HG02852 (cell line): ENCODE measurements around the gene UBL4B.

Experiments
- ATAC-seq: cut with Tn5 transposase; IDR thresholded peaks from one replicate; pipeline ENCODE4 v1.9.1; 2021; ENCODE audit warnings: mild to moderate bottlenecking, moderate library complexity; ENCODE audit not compliant: unreplicated experiment

The UBL4B gene

GRCh38 chr1:110112656-110113055 lies 413 bp downstream of the UBL4B start:
- no peak for ATAC-seq

GRCh38 chr1:110113551-110113950 lies 1.3 kb downstream of the UBL4B start:
- ATAC-seq, result no peak

GRCh38 chr1:110114173-110114572 lies 1.9 kb downstream of the UBL4B start:
- ATAC-seq, result no peak

GRCh38 chr1:110114784-110115183 lies 2.5 kb downstream of the UBL4B start:
- no peak for ATAC-seq

- ATAC-seq, result no peak
Observed at GRCh38 chr1:110118636-110119396, 6.6 kb downstream of the UBL4B start.

- no peak for ATAC-seq
Observed at GRCh38 chr1:110119843-110120242, 7.6 kb downstream of the UBL4B start.

- no peak for ATAC-seq
Observed at GRCh38 chr1:110120960-110121561, 8.8 kb downstream of the UBL4B start.

- no peak for ATAC-seq
Observed at GRCh38 chr1:110123224-110123623, 11.0 kb downstream of the UBL4B start.

GRCh38 chr1:110125810-110126209 lies 13.6 kb downstream of the UBL4B start:
- no peak for ATAC-seq

- no peak for ATAC-seq
Observed at GRCh38 chr1:110130113-110130591, 17.9 kb downstream of the UBL4B start.

- no peak for ATAC-seq
Observed at GRCh38 chr1:110130989-110131388, 18.7 kb downstream of the UBL4B start.

GRCh38 chr1:110132682-110133081 lies 20.4 kb downstream of the UBL4B start:
- no peak for ATAC-seq

- no peak for ATAC-seq
Observed at GRCh38 chr1:110133436-110133835, 21.2 kb downstream of the UBL4B start.

GRCh38 chr1:110134050-110134595 lies 21.9 kb downstream of the UBL4B start:
- ATAC-seq, result no peak

GRCh38 chr1:110135246-110135645 lies 23.0 kb downstream of the UBL4B start:
- no peak for ATAC-seq

GRCh38 chr1:110135666-110136065 lies 23.4 kb downstream of the UBL4B start:
- no peak for ATAC-seq

GRCh38 chr1:110136911-110137310 lies 24.7 kb downstream of the UBL4B start:
- no peak for ATAC-seq

- ATAC-seq, result no peak
Observed at GRCh38 chr1:110138956-110139355, 26.7 kb downstream of the UBL4B start.

GRCh38 chr1:110144366-110144765 lies 32.1 kb downstream of the UBL4B start:
- no peak for ATAC-seq

- no peak for ATAC-seq
Observed at GRCh38 chr1:110148961-110149360, 36.7 kb downstream of the UBL4B start.

GRCh38 chr1:110150330-110151174 lies 38.3 kb downstream of the UBL4B start, which contains the start of gene SLC6A17:
Gene SLC6A17, plus strand, starts transcription at chr1:110150494. Its CDS starts 16,436 bp downstream, at chr1:110166930.
- ATAC-seq, result no peak
